GM19099 (cell line): ENCODE data around the gene DRC3.

Experiments
- POLR2A ChIP-seq: IDR thresholded peaks from 3 replicates; pipeline ENCODE4 v1.6.1; 2011; ENCODE audit warnings: low read depth; ENCODE audit not compliant: insufficient read length; ENCODE audit errors: extremely low read depth

DRC3 gene

DNA sequence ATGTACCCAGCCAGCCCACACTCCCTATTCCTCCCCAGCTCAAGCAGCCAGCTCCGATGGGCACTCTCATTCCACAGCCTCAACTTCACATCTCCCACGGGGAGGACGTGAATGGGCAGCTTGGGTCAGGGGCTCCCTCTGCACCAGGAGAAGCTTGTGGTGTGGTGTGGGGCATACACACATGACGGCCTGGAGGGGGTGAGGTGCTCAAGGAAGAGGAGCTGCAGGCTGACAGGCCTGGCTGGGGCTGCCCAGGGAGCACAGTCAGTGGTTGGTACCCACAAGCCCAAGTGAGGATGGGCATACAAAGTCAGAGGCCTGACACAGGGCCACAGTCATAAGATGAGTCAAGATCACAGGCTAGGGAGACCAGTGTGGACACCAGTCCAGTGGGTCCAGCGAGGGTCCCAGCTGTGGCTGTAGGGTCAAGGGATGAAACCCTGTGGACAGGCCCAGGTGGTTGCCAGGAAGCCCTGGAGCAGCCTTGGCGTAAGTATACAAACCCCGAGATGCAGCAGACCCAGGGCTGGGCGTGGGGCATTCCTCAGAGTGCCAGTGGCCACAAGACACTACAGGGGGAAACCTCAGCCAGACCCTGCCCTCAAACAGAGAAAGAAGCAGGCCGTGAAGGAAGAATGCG, 4.4 kb downstream of the DRC3 start:
- no peak for TF ChIP-seq POLR2A

DNA sequence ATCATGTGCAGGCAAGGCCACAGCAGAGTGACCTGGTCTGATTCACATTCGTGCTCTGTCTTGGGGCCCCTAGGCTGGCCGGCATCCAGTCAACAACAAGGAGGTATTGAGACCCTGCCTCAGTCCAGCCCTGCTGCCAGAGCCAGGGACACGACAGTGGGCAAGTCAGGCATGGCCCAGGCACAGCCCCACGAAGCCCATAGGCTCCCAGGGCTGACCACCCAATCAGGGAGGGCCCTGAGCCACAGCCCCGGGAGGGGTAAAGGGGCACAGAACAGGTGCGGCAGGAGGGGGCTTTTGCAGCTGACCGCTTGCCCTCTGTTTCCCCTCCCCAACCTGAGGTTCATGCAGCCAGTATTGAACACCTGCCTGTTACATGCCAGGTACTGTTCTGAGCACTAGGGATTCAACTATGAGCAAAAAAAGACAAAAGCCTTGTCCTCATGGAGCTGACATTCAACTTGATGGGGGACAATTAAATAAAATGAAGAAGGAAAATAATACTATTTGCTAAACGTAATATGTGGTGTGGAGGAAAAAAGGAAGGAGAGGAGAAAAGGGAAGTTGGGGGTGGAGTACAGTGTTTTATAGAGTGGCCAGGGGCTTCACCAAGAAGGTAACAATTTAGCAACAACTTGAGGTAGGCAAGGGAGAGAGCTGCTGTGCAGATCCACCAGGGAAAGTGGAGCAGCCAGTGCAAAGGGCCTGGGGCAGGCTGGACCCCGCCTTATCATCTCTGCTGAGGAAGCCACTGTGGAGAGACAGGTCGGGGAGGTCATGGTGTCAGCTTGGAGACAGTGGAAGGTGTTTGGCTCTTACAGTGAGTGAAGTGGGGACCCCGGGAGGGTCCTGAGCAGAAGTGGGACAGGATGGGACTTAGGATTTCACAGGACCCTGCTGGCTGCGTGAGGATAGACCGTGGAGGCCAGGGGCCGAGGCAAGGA, 6.1 kb downstream of the DRC3 start:
- TF ChIP-seq POLR2A: no peak

- TF ChIP-seq POLR2A: no peak
These were observed 7.1 kb downstream of the DRC3 start for GRCh38 chr17:17979778-17980177.

DNA sequence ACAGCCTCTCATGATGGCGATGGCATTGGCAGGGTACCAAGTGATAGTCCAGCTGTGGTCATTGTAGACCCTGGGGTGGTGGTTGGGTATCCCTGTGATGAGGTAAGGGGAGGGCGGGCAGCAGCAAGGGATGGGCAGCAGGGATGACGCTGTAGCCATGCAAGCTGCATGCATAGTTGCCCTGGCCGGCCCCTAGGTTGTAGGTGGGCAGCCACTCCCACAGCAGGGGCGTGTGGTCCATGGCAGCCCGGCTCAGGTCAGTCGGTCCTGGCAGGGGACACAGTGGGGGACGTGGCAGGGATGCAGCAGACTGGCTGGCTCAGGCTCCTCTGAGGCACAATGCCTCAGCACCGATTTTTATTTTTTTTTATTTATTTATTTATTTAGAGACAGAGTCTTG, 8.7 kb downstream of the DRC3 start:
- no peak for TF ChIP-seq POLR2A

DNA sequence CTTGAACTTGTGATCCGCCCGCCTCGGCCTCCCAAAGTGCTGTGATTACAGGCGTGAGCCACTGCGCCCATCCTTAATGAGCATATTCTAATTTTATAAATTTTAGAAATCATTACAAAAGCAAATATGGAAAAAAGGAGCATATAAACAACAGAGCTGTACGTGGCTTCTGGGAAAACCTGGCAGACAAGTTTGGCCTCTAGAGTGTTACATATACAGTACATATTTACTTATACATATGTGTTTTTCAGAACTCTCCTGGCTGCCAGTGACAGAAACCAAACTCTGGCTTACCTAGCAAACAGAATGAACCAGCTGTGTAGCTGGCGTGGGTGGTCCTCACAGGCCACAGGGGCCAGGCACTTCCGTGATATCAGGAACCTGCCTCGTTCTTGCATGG, 10.1 kb downstream of the DRC3 start:
- TF ChIP-seq POLR2A: no peak

DNA sequence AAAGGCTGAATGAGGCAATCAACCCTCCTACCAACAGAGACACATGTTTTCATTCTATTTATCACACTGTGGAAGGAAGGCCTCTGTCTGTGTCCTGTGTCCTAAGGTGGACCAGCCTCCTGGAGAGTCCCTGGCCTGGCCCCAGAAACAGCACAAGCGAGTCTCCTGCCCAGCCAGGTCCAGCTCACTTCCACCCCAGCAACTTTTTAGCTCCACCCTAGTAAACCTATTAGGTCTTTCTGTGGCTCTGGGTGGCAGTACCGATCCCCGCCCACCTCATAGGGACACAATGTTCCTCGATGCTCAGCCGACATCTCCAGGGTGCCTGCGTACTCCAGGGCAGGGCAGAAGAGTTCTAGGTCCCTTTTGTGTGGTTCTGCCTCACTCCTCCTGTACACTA, 10.7 kb downstream of the DRC3 start:
- no peak for TF ChIP-seq POLR2A

- TF ChIP-seq POLR2A: no peak
These were observed 11.1 kb downstream of the DRC3 start for GRCh38 chr17:17983776-17984175.

DNA sequence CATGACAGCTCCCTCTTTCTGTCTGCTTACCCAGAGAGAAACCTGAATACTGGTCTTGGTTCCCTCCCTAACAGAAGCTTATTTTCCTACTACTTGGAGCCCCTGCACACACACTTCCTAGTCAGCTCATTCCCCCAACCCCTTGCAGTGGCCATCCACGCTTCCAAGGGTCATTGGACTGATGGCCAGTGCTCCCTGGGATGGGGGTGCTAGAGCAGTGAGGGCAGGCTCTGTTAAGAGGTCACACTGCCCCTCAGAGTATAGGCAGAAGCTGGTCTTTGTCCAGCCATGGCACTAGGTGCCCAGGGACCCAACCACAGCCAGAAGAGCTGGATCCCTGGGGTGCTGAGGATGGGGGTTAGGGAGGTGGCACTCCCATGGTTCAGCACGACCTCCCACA, 12.5 kb downstream of the DRC3 start:
- no peak for TF ChIP-seq POLR2A

- no peak for TF ChIP-seq POLR2A
These were observed 12.9 kb downstream of the DRC3 start for GRCh38 chr17:17985555-17985954.

DNA sequence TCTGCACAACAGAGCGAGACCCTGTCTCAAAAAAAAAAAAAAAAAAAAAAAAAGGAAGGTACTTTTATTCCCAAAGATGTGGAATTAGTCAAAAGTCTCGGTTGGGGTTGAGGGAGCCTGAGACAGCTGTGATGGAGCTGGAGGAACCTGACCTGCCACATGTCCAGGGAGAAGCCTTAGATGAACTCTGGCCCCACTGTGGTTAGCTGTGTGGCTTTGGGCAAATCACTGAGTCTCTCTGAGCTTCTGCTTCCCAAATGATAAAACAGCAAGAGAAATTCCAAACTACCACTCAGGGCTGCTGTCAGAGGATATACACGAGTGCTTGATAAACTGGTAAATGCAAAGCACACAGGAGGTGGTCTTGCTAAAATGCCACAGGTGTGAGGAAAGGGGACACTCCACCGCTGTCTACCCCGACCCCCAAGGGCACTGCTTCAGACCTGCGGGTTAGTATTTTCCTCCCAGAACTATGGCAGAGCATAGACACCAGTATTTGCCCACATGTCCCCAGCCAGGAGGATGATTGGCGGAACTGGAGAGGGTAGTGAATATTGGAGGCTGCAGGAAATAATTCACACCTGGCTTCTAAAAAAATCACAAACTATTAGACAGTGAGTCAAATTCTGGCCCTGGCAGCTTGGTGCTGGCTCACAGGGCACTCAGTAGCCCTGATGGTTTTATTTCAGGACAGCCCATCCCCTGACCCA, 14.7 kb downstream of the DRC3 start:
- TF ChIP-seq POLR2A: no peak

DNA sequence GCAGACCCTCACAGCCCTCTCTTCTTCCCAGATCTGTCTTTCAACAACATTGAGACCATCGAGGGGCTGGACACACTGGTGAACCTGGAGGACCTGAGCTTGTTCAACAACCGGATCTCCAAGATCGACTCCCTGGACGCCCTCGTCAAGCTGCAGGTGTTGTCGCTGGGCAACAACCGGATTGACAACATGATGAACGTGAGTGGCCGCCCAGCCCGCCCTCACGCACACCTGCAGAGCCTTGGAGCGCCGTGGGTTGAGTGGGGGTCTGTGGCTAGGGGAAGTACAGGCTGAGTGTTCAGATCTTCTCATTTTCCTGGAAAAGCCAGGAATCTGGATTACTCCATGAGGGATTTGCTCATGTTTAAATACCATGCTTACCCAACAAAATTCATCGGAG, 15.2 kb downstream of the DRC3 start:
- TF ChIP-seq POLR2A: no peak

- TF ChIP-seq POLR2A: no peak
These were observed 15.8 kb downstream of the DRC3 start for GRCh38 chr17:17988427-17988945.

DNA sequence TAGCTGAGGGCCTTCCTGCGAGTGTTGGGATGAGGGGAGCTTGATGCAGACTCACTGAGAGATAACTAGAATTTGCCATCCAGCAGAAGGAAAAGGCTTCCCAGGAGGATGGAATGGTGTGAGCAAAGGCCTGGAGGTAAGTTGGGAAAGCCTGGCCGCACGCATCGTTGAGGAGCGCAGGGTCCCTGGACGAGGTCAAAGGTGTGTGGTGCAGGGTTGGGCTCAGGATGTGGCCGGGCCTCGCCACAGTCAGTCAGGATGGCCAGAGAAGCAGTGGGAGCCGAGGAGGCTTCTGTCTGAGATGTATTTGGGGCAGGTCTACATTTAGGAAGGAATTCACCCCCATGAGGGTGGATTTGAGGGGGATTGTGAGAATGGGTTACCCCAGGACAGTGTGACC, 16.4 kb downstream of the DRC3 start:
- TF ChIP-seq POLR2A: no peak

GRCh38 chr17:17989618-17990017, 17.0 kb downstream of the DRC3 start:
- TF ChIP-seq POLR2A: no peak

DNA sequence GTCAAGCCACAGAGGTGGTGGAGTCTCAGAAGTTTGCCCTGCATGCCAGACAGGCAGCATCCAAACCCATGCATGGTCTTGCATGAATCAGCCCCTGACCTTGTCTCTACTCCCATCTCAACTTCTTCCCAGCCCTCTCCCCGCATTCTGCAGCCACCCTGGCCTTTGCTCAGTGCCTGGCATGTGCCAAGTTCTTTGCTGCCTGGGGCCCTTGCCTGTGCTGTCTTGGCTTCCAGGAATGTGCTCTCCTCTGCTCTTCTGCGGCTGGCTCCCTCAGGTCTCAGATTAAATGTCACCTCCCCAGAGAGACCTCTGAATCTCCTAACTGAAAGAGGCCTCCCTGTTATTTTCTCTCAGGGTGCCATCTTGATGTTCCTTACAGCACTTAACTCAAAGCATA, 17.6 kb downstream of the DRC3 start:
- TF ChIP-seq POLR2A: no peak
